ENCODE data around the gene SH2D5.

Gene SH2D5

GRCh38 chr1:20713440-20713839, 19.1 kb downstream of the SH2D5 start:
- DNase-seq (ENCODE audit: low spot score) = no peak

- no peak for DNase-seq (ENCODE audit: low spot score)
Measured at GRCh38 chr1:20712215-20712577, 20.3 kb downstream of the SH2D5 start.

GRCh38 chr1:20711285-20712214, 21.0 kb downstream of the SH2D5 start:
- DNase-seq (ENCODE audit: low spot score) = no peak

GRCh38 chr1:20710469-20711284, 21.8 kb downstream of the SH2D5 start:
- DNase-seq (ENCODE audit: low spot score) = no peak

GRCh38 chr1:20709868-20710267, 22.6 kb downstream of the SH2D5 start:
- DNase-seq (ENCODE audit: low spot score) = no peak

- no peak for DNase-seq (ENCODE audit: low spot score)
Measured at GRCh38 chr1:20708891-20709290, 23.6 kb downstream of the SH2D5 start.

GRCh38 chr1:20708057-20708456, 24.4 kb downstream of the SH2D5 start:
- no peak for DNase-seq (ENCODE audit: low spot score)

GRCh38 chr1:20706841-20707240, 25.7 kb downstream of the SH2D5 start:
- DNase-seq (ENCODE audit: low spot score) = no peak

GRCh38 chr1:20705203-20705755, 27.2 kb downstream of the SH2D5 start:
- no peak for DNase-seq (ENCODE audit: low spot score)

GRCh38 chr1:20704390-20705202, 27.9 kb downstream of the SH2D5 start:
- DNase-seq (ENCODE audit: low spot score) = no peak

GRCh38 chr1:20703124-20703756, 29.3 kb downstream of the SH2D5 start:
- DNase-seq (ENCODE audit: low spot score) = no peak

GRCh38 chr1:20702416-20702815, 30.1 kb downstream of the SH2D5 start:
- DNase-seq (ENCODE audit: low spot score) = no peak

- DNase-seq (ENCODE audit: low spot score) = no peak
Measured at GRCh38 chr1:20701847-20702246, 30.7 kb downstream of the SH2D5 start.

GRCh38 chr1:20701446-20701845, 31.1 kb downstream of the SH2D5 start:
- no peak for DNase-seq (ENCODE audit: low spot score)

- no peak for DNase-seq (ENCODE audit: low spot score)
Measured at GRCh38 chr1:20700636-20701215, 31.8 kb downstream of the SH2D5 start.

- DNase-seq (ENCODE audit: low spot score) = no peak
Measured at GRCh38 chr1:20699558-20699957, 32.9 kb downstream of the SH2D5 start.

- no peak for DNase-seq (ENCODE audit: low spot score)
Measured at GRCh38 chr1:20698195-20698910, 34.1 kb downstream of the SH2D5 start.

GRCh38 chr1:20697563-20697962, 34.9 kb downstream of the SH2D5 start:
- no peak for DNase-seq (ENCODE audit: low spot score)

- DNase-seq (ENCODE audit: low spot score) = peak; percentile 89
Measured at GRCh38 chr1:20696397-20697333, 35.8 kb downstream of the SH2D5 start.
